ENCODE measurements around the gene PDCD2L.

PDCD2L gene

DNA sequence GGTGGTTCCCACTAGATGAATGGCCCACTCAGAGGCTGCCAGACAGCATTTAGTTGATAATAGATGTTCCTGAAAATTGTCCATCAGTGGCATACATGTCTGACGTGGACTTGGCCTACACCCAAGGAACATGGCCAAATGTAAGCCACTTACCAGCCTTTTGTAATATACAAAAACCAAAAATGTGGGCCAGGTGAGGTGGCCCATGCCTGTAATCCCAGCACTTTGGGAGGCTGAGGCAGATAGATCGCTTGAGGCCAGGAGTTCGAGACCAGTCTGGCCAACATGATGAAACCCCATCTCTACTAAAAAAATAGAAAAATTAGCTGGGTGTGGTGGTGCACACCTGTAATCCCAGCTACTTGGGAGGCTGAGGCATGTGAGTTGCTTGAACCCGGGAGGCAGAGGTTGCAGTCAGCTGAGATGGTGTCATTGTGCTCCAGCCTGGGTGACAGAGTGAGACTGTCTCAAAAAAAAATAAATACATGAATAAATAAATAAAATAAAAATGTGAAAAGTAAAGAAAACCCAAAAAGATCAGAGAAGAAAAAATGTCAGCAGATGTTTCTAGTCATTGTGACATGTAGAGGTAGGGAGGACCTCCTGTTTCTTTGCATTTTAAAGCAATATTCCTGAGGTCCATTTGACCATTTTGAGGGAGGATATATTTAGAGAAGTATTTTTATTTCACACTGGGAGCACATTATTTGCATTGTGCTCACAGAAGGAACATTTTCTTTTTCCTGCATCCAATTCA lies 70.2 kb downstream of the PDCD2L start:
- DNase-seq = no peak

DNA sequence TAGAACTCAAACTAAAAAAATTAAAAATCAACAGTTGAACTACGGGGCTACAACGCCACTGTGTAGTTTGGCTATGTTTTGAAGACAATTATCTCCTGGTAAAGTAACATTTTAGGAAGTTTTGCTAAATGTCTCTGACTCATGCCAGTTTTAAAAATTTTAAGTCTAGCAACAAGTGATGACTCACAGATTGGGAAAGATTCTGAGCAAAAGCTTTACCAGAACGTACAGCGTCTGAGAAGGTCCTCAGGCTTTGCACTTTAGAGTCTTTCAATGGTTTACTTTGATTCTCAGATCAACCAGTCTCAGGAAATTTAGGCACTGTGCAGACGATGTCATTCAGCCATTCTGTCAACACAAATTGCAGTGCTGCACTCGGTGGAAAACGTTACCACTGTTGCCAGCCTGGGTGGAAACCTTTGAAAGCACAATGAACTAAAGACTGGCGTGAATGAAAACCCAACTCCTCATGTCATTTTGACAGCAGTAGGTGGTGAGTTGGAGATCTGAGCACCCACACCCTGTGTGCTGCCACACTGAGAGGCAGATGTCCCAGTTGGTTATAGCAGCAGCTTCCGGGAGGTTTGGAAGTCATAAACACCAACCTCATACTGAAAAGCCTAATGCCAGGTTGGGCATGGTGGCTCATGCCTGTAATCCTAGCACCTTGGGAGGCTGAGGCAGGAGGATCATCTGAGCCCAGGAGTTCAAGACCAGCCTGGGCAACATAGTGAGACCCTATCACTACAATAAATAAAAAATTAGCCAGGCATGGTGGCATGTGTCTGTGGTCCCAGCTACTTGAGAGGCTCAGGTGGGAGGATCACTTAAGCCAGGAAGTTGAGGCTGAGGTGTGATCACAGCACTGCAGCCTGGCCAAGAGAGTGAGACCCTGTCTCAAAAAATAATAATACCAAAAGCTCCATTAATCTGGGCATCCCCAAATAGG lies 71.1 kb downstream of the PDCD2L start:
- no peak for DNase-seq

Data from NCI-H748 treated with DMSO at 0.1 percent for 48 hours (cell line).